ENCODE measurements around the gene SQSTM1.

DNA sequence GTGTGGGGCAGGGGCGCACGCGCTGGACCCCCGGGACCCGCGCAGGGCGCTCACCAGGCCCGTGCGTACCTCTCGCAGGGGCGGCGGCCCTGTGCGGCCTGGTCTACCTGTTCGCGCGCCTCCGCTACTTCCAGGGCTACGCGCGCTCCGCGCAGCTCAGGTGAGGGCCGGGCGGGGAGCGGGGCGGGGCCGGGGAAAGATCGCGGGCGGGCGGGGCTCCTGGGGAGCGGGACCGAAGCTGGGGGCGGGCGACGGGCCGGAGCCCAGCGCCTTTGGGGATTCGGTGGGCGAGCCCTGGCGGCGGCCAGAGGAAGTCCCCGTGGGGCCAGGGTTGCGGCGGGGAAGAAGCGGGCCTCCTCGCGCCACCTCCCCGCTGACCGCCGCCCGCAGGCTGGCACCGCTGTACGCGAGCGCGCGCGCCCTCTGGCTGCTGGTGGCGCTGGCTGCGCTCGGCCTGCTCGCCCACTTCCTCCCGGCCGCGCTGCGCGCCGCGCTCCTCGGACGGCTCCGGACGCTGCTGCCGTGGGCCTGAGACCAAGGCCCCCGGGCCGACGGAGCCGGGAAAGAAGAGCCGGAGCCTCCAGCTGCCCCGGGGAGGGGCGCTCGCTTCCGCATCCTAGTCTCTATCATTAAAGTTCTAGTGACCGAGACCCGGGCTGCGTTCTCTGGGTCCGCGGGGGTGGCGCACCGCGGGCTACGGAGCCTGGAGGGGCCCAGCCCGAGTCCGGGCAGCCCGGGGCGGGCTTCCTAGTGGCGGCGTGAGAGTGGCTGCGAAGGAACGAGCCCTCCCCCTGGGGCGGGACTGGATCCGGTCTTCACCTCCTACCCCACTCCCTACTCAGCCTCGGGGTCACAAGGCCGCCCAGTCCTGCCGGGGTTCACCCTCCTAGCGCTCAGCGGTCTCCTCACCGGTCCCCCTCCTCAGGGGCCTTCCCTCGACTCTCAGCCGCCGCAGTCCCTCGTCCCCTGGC is 24.6 kb upstream of the SQSTM1 start:
- peak; percentile 8 for TF ChIP-seq CTCF (IDR thresholded peaks at IDR 0.05; ENCODE audit: low read depth, low read length)
- no peak for TF ChIP-seq POLR2A (IDR thresholded peaks at IDR 0.05; ENCODE audit: extremely low read depth, insufficient read length)
- peak; percentile 47; the same call in 1 of the 2 replicates for TF ChIP-seq MYC (IDR thresholded peaks at IDR 0.05; ENCODE audit: low read depth, low read length)
- TF ChIP-seq MAX (IDR thresholded peaks at IDR 0.05; ENCODE audit: low read depth, low read length), result no peak; the same call in 1 of the 2 replicates
